ENCODE measurements around the gene FOXL2NB. TPM values are rescaled to one million over a fixed set of nuclear protein-coding genes. Genes with fewer than 3 reads are reported as not detected.

Gene FOXL2NB
- total RNA-seq, 2 experiments from 2014 or later = not detected

- DNase-seq = peak; percentile 28
- POLR2A ChIA-PET = interaction anchor here (1.0 kb wide), 1 partner anchor 21 kb away, joined by 3 read pairs; no protein-coding TSS in a partner anchor
- Mint-ChIP-seq H3K36me3 (ENCODE audit: low read depth) (no peaks in the 10 kb centered on the region), H3K27ac (no peak overlapping the region), H3K4me3 (peak overlapping the region; percentile 11), H3K9me3 (no peaks in the 10 kb centered on the region), H3K4me1 (ENCODE audit: low read depth) (peaks cover 31% of the 10 kb centered on the region), H3K27me3 (peaks cover 84% of the 10 kb centered on the region)
- CTCF ChIA-PET = interaction anchor here (1.3 kb wide), 1 partner anchor 13 kb away, joined by 4 read pairs; no protein-coding TSS in a partner anchor
- intact Hi-C loops (cut with micrococcal nuclease) = no loop called here
- TF ChIP-seq, protein P1, sequence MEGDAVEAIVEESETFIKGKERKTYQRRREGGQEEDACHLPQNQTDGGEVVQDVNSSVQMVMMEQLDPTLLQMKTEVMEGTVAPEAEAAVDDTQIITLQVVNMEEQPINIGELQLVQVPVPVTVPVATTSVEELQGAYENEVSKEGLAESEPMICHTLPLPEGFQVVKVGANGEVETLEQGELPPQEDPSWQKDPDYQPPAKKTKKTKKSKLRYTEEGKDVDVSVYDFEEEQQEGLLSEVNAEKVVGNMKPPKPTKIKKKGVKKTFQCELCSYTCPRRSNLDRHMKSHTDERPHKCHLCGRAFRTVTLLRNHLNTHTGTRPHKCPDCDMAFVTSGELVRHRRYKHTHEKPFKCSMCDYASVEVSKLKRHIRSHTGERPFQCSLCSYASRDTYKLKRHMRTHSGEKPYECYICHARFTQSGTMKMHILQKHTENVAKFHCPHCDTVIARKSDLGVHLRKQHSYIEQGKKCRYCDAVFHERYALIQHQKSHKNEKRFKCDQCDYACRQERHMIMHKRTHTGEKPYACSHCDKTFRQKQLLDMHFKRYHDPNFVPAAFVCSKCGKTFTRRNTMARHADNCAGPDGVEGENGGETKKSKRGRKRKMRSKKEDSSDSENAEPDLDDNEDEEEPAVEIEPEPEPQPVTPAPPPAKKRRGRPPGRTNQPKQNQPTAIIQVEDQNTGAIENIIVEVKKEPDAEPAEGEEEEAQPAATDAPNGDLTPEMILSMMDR (IDR thresholded peaks at IDR 0.05) = no peak
- peak; percentile 25 for ATAC-seq
Measured at GRCh38 chr3:138938056-138938876, 8.8 kb upstream of the FOXL2NB start.

DNA sequence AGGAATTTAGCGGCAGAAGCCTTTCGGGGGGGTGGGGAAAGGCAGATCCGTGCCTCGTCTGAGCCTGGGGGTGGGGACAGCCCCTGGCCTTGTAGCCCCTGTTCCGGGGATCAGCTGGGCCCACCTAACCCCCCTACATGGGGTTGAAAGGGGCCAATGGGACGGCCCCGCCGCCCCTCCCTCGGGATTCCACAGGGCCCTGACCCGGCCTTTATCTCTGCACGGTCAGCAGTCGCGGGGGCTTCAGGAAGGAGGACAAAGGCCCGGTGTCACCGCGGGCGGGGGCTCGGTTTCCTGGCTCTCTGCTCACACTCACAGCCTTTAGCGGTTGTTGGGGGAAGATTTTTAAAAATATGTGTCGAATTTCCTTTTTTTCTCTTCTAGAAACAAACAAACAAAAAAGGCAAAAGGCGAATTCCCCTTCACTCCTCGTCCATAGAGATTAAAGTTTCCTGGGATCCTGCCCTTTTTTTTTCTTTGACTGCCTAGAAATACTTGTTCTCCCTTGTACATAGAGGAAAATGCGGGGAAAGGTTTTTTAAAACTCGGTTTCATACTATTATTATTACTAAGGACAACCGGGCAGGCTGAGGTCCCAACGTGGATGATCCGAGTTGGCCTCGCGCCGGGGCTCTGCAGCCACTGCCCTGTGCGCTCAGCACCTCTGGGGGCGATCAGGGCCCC is 8.0 kb upstream of the FOXL2NB start:
- Mint-ChIP-seq H3K9me3 (no peaks in the 10 kb centered on the region), H3K4me3 (no peak overlapping the region), H3K27me3 (peaks cover 86% of the 10 kb centered on the region), H3K36me3 (ENCODE audit: low read depth) (no peaks in the 10 kb centered on the region), H3K27ac (no peak overlapping the region), H3K4me1 (ENCODE audit: low read depth) (peaks cover 35% of the 10 kb centered on the region)
- POLR2A ChIA-PET = interaction anchor here (1.0 kb wide), 1 partner anchor 21 kb away, joined by 3 read pairs; no protein-coding TSS in a partner anchor
- intact Hi-C loops (cut with micrococcal nuclease) = no loop called here
- TF ChIP-seq, protein P1 (IDR thresholded peaks at IDR 0.05) = no peak
- DNase-seq (no peak), ATAC-seq (no peak)
- CTCF ChIA-PET = interaction anchor here (0.7 to 2.7 kb wide), 4 partner anchors 13 to 390 kb away, joined by 3 to 14 read pairs (median 6); no protein-coding TSS in a partner anchor

DNA sequence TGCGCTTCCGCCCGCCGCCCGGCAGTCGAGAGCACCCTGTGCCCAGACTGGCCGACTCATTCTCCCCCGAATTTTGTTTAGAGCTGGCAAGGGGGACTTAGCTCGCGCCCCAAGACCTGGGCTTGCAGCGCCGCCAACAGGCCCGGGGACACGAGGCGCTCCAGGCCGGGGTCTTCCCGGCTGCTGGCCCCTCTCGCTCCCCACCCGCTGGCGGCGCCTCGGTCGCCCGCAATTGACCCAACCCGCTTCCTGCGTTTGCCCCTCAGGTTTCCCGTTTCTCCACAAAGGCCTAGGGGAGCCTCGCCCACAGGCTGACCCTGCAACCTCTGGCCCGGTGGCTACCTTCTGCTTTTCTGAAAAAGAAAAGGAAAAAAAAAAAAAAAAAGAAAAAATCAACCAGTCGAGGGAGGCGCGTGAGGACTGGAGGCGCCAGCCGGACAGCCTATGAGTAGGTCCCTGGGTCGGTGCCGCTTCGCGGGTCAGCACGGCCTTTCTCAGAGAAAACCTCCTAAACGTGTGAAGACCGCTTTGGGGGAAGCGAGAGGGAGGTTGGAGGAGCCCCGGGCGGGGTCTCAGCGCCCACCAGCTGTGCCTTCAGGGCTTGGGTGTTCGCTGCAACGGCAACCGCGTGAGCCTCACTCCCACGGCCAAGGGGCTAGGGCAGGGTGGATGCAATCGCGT is 7.3 kb upstream of the FOXL2NB start:
- peaks cover 41% of the 10 kb centered on the region for H3K4me1 Mint-ChIP-seq (ENCODE audit: low read depth)

DNA sequence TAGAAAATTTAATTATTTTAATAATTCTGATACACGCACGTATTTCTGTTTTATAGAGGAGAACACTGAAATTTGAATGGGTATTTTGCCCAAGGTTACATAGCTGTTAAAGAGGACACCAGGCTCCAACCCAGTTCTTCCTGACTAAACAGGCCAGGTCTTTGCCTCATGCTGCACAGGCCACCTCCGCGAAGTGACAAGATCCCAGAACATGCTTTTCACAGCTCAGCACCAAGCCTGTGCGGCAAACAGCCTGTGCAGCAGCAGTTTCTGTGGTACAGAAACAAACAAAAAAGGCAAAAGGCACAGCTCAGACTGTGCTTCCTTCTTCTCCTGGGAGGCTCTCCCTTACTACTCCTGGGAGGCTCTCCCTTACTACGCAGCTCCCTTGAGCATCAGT is 6.6 kb upstream of the FOXL2NB start:
- Mint-ChIP-seq H3K4me3 (no peak overlapping the region), H3K4me1 (ENCODE audit: low read depth) (peaks cover 47% of the 10 kb centered on the region), H3K36me3 (ENCODE audit: low read depth) (no peaks in the 10 kb centered on the region), H3K27me3 (peaks cover 85% of the 10 kb centered on the region), H3K9me3 (no peaks in the 10 kb centered on the region), H3K27ac (no peak overlapping the region)
- no peak for DNase-seq
- CTCF ChIA-PET = interaction anchor here (1.0 to 2.7 kb wide), 10 partner anchors 8 to 392 kb away, joined by 3 to 14 read pairs (median 4); no protein-coding TSS in a partner anchor
- no peak for ATAC-seq
- intact Hi-C loops (cut with micrococcal nuclease) = loop anchor here (5.0 to 10.0 kb wide), 2 partner anchors 387 to 1166 kb away; no protein-coding TSS in a partner anchor
- POLR2A ChIA-PET = interaction anchor here (0.7 kb wide), 1 partner anchor 42 kb away, joined by 5 read pairs; no protein-coding TSS in a partner anchor
- TF ChIP-seq, protein P1 (IDR thresholded peaks at IDR 0.05) = no peak

More for the DNA sequence above, 7.3 kb upstream of the FOXL2NB start:
- Mint-ChIP-seq H3K27me3 (peaks cover 85% of the 10 kb centered on the region), H3K4me3 (no peak overlapping the region), H3K36me3 (ENCODE audit: low read depth) (no peaks in the 10 kb centered on the region), H3K27ac (no peak overlapping the region), H3K9me3 (no peaks in the 10 kb centered on the region)
- ATAC-seq (no peak), DNase-seq (no peak)
- POLR2A ChIA-PET = interaction anchor here (0.7 kb wide), 1 partner anchor 43 kb away, joined by 5 read pairs; no protein-coding TSS in a partner anchor
- CTCF ChIA-PET = interaction anchor here (0.7 to 2.7 kb wide), 10 partner anchors 9 to 392 kb away, joined by 3 to 14 read pairs (median 4); no protein-coding TSS in a partner anchor
- intact Hi-C loops (cut with micrococcal nuclease) = loop anchor here (5.0 to 10.0 kb wide), 2 partner anchors 388 to 1165 kb away; no protein-coding TSS in a partner anchor
- TF ChIP-seq, protein P1 (IDR thresholded peaks at IDR 0.05) = no peak

Data from activated CD8-positive, alpha-beta T cell treated with anti-CD3 and anti-CD28 coated beads for 36 hours (primary cell).